ENCODE measurements around the gene HDAC4.

Gene HDAC4

DNA sequence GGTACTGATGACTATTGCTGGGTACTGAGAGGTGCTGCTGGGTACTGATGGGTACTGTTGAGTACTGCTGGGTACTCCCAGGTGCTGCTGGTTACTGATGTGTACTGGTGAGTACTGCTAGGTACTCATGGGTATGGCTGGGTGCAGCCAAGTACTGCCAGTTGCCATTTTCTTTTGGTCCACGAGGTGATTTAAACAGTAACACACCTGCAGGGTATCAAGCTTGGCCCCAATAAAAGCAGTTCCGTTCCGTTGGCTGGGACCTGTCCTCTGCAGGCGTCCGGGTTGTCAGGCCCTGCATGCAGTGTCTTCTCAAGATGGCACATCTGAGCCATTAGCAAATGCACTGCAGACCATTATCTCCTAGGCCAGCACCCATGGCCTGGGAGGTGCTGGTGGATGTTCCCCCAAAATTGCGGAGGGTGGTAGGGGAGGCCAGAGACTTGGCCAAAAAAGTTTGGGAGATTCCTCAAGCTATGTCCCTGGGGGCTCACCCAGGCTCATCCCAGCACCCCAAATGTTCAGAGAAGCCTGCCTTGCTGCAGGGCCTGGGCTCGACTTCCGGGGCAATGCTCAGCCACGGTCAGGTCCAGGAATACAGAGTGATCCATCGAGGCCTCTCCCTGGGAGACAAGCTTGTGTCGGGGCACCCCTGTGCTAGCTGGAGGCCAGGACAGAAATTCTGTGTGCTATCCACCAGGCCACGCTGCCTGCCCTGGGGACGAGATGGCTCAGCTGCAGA, 387.7 kb downstream of the HDAC4 start:
- DNase-seq: no peak

- DNase-seq: no peak
These were observed 388.6 kb downstream of the HDAC4 start for GRCh38 chr2:239012228-239012627.

- no peak for DNase-seq
These were observed 391.2 kb downstream of the HDAC4 start for GRCh38 chr2:239009589-239009961.

DNA sequence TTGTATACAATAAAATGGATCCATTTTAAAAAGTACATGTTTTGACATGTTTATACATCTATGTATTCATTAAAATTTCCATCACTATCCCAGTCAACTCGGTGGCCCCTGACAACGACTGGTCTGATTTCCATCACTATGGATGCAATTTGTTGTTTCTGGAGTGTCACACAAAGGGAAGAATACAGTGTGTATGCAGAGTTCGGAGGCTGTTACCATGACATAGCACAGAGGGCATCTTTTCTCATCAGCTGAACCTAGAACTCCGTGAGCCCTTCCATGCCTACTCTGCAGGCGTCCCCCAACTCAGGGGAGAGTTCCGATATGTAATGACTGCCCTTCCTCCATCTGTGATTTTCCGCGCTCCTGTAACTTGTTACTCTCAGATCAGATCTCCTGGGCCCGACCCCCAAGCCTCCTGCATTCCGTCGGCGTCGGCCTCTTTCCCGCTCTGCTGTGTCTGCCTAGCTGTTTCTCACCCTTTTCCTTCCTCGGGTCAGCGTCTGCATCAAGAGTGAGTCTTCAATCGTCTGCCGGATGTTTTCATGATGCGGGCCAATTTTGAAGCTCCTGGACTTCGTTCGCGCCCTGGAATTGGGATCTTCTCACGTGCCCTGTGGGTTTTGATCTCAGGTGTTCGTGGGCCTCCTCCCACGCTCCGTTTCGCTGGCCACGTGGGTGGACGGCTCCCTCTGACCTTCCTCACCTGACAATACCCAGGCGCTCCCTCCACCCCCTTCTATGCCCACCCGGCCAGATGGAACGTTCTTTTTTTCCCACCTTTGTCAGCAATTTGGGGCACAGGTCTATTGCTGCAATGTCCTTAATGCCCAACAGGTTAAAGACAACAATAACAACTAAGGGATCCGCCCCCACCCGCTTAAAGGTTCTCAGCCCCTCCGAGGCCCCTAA, 391.9 kb downstream of the HDAC4 start:
- no peak for DNase-seq

DNA sequence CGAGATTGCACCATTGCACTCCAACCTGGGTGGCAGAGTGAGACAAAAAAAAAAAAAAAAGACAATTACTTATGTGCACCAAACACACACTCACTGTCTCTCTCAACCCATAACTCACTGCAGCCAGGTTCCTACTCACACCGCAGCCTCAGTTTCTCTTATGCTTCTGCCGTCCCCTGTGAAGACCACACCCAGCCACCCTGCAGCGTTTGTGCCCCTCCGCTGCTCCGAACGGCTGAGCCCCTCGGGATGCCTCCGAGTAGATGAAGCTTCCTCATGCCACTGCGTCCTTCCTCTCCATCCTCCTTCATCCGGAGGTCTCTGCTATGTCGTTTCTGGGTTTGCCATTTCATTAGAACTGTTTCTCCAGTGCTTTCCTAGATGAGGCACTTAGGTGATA, 392.8 kb downstream of the HDAC4 start:
- no peak for DNase-seq

GRCh38 chr2:239006622-239007285, 394.1 kb downstream of the HDAC4 start:
- DNase-seq: no peak

DNA sequence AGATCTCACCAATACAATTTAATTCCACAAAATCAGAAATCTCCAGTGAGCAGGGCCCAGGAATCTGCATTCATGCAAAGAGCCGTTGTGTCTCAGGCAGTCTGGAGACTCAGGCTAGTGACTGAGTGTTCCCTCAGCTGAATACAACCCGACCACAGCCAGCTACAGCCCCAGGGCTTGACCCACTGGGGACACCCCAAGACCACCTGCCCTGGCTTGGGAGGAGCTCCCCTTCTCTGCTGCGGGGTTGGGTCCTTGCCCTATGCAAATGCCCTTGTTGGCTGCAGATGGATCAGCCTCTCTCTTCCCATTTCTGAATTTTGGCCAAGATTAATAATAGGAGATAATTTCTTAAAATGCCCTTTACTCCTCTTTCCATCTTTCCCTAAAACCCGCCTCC, 395.2 kb downstream of the HDAC4 start:
- no peak for DNase-seq

DNA sequence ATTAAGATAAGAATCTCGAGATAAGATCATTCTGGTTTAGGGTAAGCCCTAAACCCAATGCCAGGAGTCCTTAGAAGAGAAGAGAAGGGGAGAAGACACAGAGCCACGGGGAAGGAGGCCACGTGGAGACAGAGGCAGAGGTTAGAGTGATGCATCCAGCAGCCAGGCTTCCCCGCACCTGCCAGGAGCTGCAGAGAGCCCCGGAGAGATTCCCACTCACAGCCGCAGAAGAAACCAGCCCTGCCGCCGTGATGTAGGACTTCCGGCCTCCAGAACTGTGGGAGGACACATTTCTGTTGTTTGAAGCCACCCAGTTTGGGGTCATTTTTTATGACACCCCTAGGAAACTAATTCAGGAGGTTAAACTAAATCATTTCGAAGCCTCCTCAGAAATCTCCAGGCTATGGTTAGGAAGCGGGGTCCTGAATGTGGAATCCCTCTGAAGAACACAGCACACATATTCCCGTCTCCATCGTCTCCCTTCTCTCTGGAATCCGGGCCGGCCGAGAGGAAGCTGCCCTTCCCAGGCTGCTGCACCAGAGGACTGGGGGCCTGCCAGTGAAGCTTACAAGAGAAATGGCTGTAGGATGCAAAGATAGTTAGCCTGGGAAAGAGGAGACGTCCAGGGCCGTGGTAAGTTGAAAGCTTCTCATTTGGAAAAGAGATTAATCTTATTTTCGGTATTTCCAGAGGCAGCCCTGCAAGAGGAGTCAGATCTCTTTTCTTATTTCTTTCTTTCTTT, 396.4 kb downstream of the HDAC4 start:
- no peak for DNase-seq

- DNase-seq: no peak
These were observed 397.1 kb downstream of the HDAC4 start for GRCh38 chr2:239003624-239004273.

- no peak for DNase-seq
These were observed 397.7 kb downstream of the HDAC4 start for GRCh38 chr2:239002954-239003623.

DNA sequence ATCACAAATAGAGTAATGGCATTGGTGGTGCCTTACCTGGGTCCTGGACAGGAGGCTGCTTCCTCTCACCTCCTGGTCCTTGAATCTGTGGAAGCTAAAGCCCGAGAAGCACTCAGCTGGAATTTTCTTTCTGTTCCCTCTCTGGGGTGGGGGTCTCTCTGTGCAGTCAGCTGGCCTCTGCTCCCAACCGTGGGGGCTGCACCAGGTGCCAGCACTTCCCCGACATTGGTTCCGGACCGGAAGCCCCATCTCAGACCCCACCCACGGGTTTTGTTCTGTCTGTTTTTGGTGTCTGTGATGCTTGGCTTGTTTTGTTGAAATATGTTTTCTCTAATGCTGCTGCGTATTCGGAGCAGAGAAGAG, 398.2 kb downstream of the HDAC4 start:
- no peak for DNase-seq

DNA sequence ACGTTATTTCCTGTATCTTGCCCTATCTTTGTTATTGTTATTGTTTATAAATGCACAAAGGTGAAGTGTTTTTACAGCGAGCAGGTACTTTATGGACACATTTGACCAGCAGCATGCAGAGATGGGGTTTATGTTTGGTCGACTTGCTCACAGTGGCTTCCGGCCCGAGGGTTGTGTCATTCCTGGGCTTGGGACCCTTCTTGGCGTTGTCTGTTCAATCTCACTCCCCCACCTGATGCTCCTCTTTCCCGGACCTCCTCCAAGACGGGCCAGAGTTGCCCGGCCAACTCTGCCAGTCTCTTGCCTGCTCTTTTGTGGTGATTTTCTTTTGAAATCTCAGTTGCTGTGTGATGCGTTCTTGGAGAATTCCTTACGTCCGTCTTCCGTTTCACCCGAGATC, 399.0 kb downstream of the HDAC4 start:
- no peak for DNase-seq

GRCh38 chr2:239000500-239001073, 400.2 kb downstream of the HDAC4 start:
- DNase-seq: no peak

GRCh38 chr2:239000089-239000488, 400.7 kb downstream of the HDAC4 start:
- no peak for DNase-seq

- no peak for DNase-seq
These were observed 401.5 kb downstream of the HDAC4 start for GRCh38 chr2:238999291-238999741.

DNA sequence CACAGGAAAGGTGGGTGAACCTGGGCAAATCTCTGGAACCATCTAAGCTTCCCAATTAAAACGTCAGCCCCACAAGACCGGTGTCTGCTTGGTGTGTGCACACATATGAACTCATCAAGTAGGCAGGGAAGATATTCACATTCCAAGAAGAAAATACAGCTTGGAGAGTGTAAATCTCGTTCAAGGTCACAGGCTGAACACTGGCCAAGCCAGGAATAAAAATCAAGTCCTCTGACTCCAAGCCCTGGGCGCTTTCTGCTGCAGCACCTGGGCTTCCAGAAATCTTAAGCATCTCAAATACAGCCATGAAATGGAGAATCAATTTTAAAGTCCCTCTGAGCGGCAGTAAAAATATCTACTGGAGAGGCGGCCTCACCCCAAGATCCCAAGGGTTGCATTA, 402.0 kb downstream of the HDAC4 start:
- DNase-seq: no peak
